HEK293 (cell line): ENCODE measurements around the gene TMEM239.

Experiments used
- TCF7L2 ChIP-seq: IDR thresholded peaks from 2 replicates; pipeline ENCODE4 v1.6.1; 2011; ENCODE audit warnings: low read depth, mild to moderate bottlenecking, inconsistent platforms, low read length, moderate library complexity, borderline replicate concordance
- ZBTB26 ChIP-seq: fragments of 450-650 bp; formaldehyde crosslinking; optimal IDR thresholded peaks from 2 replicates; pipeline ENCODE3; 2016; ENCODE audit warnings: missing biosample characterization, mild to moderate bottlenecking, missing genetic modification characterization
- ZNF449 ChIP-seq: fragments of 450-650 bp; formaldehyde crosslinking; IDR thresholded peaks from 2 replicates; pipeline ENCODE4 v1.5.1; 2017; ENCODE audit warnings: missing biosample characterization, mild to moderate bottlenecking, missing genetic modification characterization, moderate library complexity

GRCh38 chr20:2797136-2797983 is 18.8 kb upstream of the TMEM239 start:
- no peak for TF ChIP-seq TCF7L2
- no peak for TF ChIP-seq ZNF449 (tag by site-specific recombination)
- no peak for TF ChIP-seq ZBTB26 (tag by site-specific recombination)
